Neutrophil (primary cell): ENCODE results near the gene PRSS27.

Experiments used
- H3K27ac ChIP-seq: fragments of 200-600 bp; sonication (generic); 2 replicates; pipeline ENCODE4 v1.5.1; 2016; ENCODE audit warnings: mild to moderate bottlenecking, moderate library complexity
- H3K27me3 ChIP-seq: fragments of 200-600 bp; sonication (generic); 2 replicates; pipeline ENCODE4 v1.6.0; 2016; ENCODE audit warnings: mild to moderate bottlenecking
- H3K36me3 ChIP-seq: fragments of 200-600 bp; sonication (generic); 2 replicates; pipeline ENCODE4 v1.5.1; 2017
- H3K4me1 ChIP-seq, 2 experiments: fragments of 200-600 bp in 1 of 2; sonication (generic) in 1 of 2; 1 replicate in 1 of 2; 2 replicates in 1 of 2; pipeline versions ENCODE4 v1.5.1 to v1.6.1; 2013 to 2016; ENCODE audit warnings: low read depth in 1 of 2, low read length in 1 of 2, mild to moderate bottlenecking in 1 of 2, moderate library complexity in 1 of 2; ENCODE audit not compliant: control insufficient read depth in 1 of 2, insufficient read depth in 1 of 2
- H3K4me3 ChIP-seq, 2 experiments: fragments of 200-600 bp in 1 of 2; sonication (generic) in 1 of 2; 1 replicate in 1 of 2; 2 replicates in 1 of 2; pipeline ENCODE4 v1.5.1; 2013 to 2016; ENCODE audit warnings: low read depth in 1 of 2, low read length in 1 of 2, mild to moderate bottlenecking in 1 of 2, moderate library complexity in 1 of 2
- H3K9me3 ChIP-seq: fragments of 200-600 bp; sonication (generic); 2 replicates; pipeline ENCODE4 v1.5.1; 2016
- TF ChIP-seq, protein P1 (sequence below): fragments of 200-600 bp; sonication (generic); IDR thresholded peaks from 2 replicates; pipeline ENCODE4 v1.5.1; 2016; ENCODE audit warnings: antibody characterized with exemption

PRSS27 gene

DNA sequence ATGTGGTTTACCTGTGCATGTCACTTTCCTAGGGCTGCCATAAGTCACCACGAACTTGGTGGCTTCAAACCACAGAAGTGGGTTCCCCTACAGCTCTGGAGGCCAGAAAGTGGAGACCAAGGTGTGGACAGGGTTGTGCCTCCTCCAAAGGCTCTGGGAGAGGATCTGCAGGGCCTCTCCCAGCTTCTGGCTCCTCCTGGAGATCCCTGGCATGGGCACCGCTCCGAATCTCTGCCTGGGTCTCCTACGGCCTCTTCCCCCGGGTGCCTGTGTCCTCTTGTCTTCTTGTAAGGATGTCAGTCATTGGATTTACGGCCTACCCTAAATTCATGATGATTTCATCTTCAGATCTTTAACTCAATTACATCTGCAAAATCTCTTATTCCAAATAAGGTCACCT is 29.9 kb upstream of the PRSS27 start:
- Histone ChIP-seq H3K27me3 (no peaks in the 10 kb centered on the region), H3K36me3 (no peaks in the 10 kb centered on the region), H3K27ac (no peak overlapping the region), H3K9me3 (no peaks in the 10 kb centered on the region), H3K4me1 (peaks cover 25 to 28% of the 10 kb centered on the region in 2 experiments), H3K4me3 (no peak overlapping the region)
- TF ChIP-seq, protein P1, sequence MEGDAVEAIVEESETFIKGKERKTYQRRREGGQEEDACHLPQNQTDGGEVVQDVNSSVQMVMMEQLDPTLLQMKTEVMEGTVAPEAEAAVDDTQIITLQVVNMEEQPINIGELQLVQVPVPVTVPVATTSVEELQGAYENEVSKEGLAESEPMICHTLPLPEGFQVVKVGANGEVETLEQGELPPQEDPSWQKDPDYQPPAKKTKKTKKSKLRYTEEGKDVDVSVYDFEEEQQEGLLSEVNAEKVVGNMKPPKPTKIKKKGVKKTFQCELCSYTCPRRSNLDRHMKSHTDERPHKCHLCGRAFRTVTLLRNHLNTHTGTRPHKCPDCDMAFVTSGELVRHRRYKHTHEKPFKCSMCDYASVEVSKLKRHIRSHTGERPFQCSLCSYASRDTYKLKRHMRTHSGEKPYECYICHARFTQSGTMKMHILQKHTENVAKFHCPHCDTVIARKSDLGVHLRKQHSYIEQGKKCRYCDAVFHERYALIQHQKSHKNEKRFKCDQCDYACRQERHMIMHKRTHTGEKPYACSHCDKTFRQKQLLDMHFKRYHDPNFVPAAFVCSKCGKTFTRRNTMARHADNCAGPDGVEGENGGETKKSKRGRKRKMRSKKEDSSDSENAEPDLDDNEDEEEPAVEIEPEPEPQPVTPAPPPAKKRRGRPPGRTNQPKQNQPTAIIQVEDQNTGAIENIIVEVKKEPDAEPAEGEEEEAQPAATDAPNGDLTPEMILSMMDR, result no peak

DNA sequence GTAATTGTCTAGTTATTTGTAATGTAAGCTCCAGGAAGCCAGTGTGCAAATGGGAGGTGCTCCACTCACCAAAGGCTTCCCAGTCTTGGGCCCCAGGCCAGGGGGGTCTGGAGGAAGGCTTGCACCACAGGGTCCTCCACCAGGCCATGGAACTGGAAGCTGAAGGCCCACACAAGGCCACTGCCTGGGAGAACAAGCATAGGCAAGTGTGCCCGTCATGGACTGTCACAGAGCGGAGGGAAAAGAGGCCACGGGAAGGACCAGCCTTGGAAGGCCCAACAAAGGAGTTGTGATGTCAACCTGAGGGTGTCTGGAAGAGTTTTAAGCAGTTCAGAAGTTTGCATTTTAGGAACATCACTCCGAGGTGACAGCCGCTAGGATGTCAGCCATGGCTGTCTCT is 29.5 kb upstream of the PRSS27 start:
- Histone ChIP-seq H3K4me3 (no peak overlapping the region), H3K27me3 (no peaks in the 10 kb centered on the region), H3K27ac (no peak overlapping the region), H3K9me3 (no peaks in the 10 kb centered on the region), H3K4me1 (peaks cover 20 to 23% of the 10 kb centered on the region in 2 experiments), H3K36me3 (no peaks in the 10 kb centered on the region)
- TF ChIP-seq, protein P1, result no peak

GRCh38 chr16:2748757-2749455 is 28.9 kb upstream of the PRSS27 start:
- TF ChIP-seq, protein P1, result no peak

GRCh38 chr16:2745961-2746360 is 25.9 kb upstream of the PRSS27 start:
- H3K9me3 ChIP-seq, result no peaks in the 10 kb centered on the region
- H3K27me3 ChIP-seq, result no peaks in the 10 kb centered on the region
- H3K36me3 ChIP-seq, result no peaks in the 10 kb centered on the region
- TF ChIP-seq, protein P1, result no peak
- no peak overlapping the region for H3K27ac ChIP-seq
- no peaks in the 10 kb centered on the region for H3K4me1 ChIP-seq
- no peak overlapping the region for H3K4me3 ChIP-seq

More at GRCh38 chr16:2748757-2749455, 28.9 kb upstream of the PRSS27 start:
- no peaks in the 10 kb centered on the region for H3K9me3 ChIP-seq
- no peaks in the 10 kb centered on the region for H3K27me3 ChIP-seq
- no peak overlapping the region for H3K27ac ChIP-seq
- no peak overlapping the region for H3K4me3 ChIP-seq
- no peaks in the 10 kb centered on the region for H3K36me3 ChIP-seq
- H3K4me1 ChIP-seq, result peaks cover 15 to 18% of the 10 kb centered on the region in 2 experiments

GRCh38 chr16:2745116-2745890 is 25.3 kb upstream of the PRSS27 start:
- Histone ChIP-seq H3K4me3 (no peak overlapping the region), H3K9me3 (no peaks in the 10 kb centered on the region), H3K4me1 (no peaks in the 10 kb centered on the region), H3K27me3 (no peaks in the 10 kb centered on the region), H3K36me3 (no peaks in the 10 kb centered on the region), H3K27ac (no peak overlapping the region)
- TF ChIP-seq, protein P1, result no peak
